T-helper 1 cell treated with Interleukin-12 subunit alpha and Interleukin-12 subunit beta and Interleukin-4 antibody, amounts not matched to agents 30 μg/mL and 1 μg/mL, for 36 hours (primary cell): ENCODE data around the gene TCEAL5.
A peak's percentile ranks its signal among the peaks of the same experiment; 100 is the strongest.
"Not testable (repeated sequence)": the region's sequence is repeated elsewhere in the genome, so short reads cannot be mapped to it uniquely, and the experiment has no call there.

Experiments
- H3K27ac Mint-ChIP-seq: one replicate; pipeline ENCODE4 v1.8.0; 2021; ENCODE audit warnings: mild to moderate bottlenecking, mixed read lengths
- H3K27me3 Mint-ChIP-seq: one replicate; pipeline ENCODE4 v1.8.0; 2021; ENCODE audit warnings: low read depth, mixed read lengths
- H3K36me3 Mint-ChIP-seq: one replicate; pipeline ENCODE4 v1.8.0; 2021; ENCODE audit warnings: low read depth, mixed read lengths
- H3K4me1 Mint-ChIP-seq: one replicate; pipeline ENCODE4 v1.8.0; 2021; ENCODE audit warnings: low read depth, mixed read lengths
- H3K4me3 Mint-ChIP-seq: one replicate; pipeline ENCODE4 v1.8.0; 2021; ENCODE audit warnings: mild to moderate bottlenecking, moderate library complexity, mixed read lengths
- H3K9me3 Mint-ChIP-seq: one replicate; pipeline ENCODE4 v1.8.0; 2021; ENCODE audit warnings: mixed read lengths

TCEAL5 gene

GRCh38 chrX:103276581-103277002 is at the start of gene TCEAL5:
TSS of gene TCEAL5 (minus strand) at chrX:103276750. CDS start at chrX:103274563, 2,187 bp downstream.
- Mint-ChIP-seq H3K9me3 (no peaks in the 10 kb centered on the region), H3K36me3 (no peaks in the 10 kb centered on the region), H3K4me1 (no peaks in the 10 kb centered on the region), H3K27ac (no peak within 1 kb of the TSS), H3K4me3 (no peak within 1 kb of the TSS), H3K27me3 (peaks cover 53% of the 10 kb centered on the region)

- H3K4me3 Mint-ChIP-seq = no peak overlapping the region
- H3K27me3 Mint-ChIP-seq = peaks cover 6% of the 10 kb centered on the region
- no peaks in the 10 kb centered on the region for H3K9me3 Mint-ChIP-seq
- no peak overlapping the region for H3K27ac Mint-ChIP-seq
- no peaks in the 10 kb centered on the region for H3K4me1 Mint-ChIP-seq
- no peaks in the 10 kb centered on the region for H3K36me3 Mint-ChIP-seq
Observed at GRCh38 chrX:103311399-103311780, 34.8 kb upstream of the TCEAL5 start.

GRCh38 chrX:103310555-103311398 is 34.2 kb upstream of the TCEAL5 start, which contains the start of gene BEX2:
TSS of gene BEX2 (minus strand) at chrX:103310990. CDS start at chrX:103309976, 1,014 bp downstream.
- H3K27me3 Mint-ChIP-seq = peaks cover 6% of the 10 kb centered on the region
- no peaks in the 10 kb centered on the region for H3K4me1 Mint-ChIP-seq
- H3K27ac Mint-ChIP-seq = no peak within 1 kb of the TSS
- no peaks in the 10 kb centered on the region for H3K36me3 Mint-ChIP-seq
- H3K9me3 Mint-ChIP-seq = no peaks in the 10 kb centered on the region
- peak within 1 kb of the TSS; percentile 69 for H3K4me3 Mint-ChIP-seq

GRCh38 chrX:103309860-103310554 is 33.5 kb upstream of the TCEAL5 start:
- no peak overlapping the region for H3K4me3 Mint-ChIP-seq
- no peaks in the 10 kb centered on the region for H3K4me1 Mint-ChIP-seq
- H3K27ac Mint-ChIP-seq = no peak overlapping the region
- peaks cover 6% of the 10 kb centered on the region for H3K27me3 Mint-ChIP-seq
- H3K36me3 Mint-ChIP-seq = no peaks in the 10 kb centered on the region
- no peaks in the 10 kb centered on the region for H3K9me3 Mint-ChIP-seq

GRCh38 chrX:103305666-103306065 is 29.1 kb upstream of the TCEAL5 start:
- not testable (repeated sequence) for H3K27ac Mint-ChIP-seq, H3K27me3 Mint-ChIP-seq, H3K9me3 Mint-ChIP-seq, H3K4me3 Mint-ChIP-seq, H3K36me3 Mint-ChIP-seq, H3K4me1 Mint-ChIP-seq

- Mint-ChIP-seq H3K4me3 (no peak overlapping the region), H3K9me3 (no peaks in the 10 kb centered on the region), H3K27ac (no peak overlapping the region), H3K4me1 (no peaks in the 10 kb centered on the region), H3K27me3 (peaks cover 5% of the 10 kb centered on the region), H3K36me3 (no peaks in the 10 kb centered on the region)
Observed at GRCh38 chrX:103304705-103305104, 28.2 kb upstream of the TCEAL5 start.

GRCh38 chrX:103293118-103293517 is 16.6 kb upstream of the TCEAL5 start:
- H3K4me3 Mint-ChIP-seq = no peak overlapping the region
- no peaks in the 10 kb centered on the region for H3K4me1 Mint-ChIP-seq
- H3K36me3 Mint-ChIP-seq = no peaks in the 10 kb centered on the region
- no peak overlapping the region for H3K27ac Mint-ChIP-seq
- H3K27me3 Mint-ChIP-seq = peaks cover 7% of the 10 kb centered on the region
- H3K9me3 Mint-ChIP-seq = no peaks in the 10 kb centered on the region

- no peak overlapping the region for H3K27ac Mint-ChIP-seq
- no peak overlapping the region for H3K4me3 Mint-ChIP-seq
- no peaks in the 10 kb centered on the region for H3K9me3 Mint-ChIP-seq
- H3K36me3 Mint-ChIP-seq = no peaks in the 10 kb centered on the region
- peaks cover 47% of the 10 kb centered on the region for H3K27me3 Mint-ChIP-seq
- H3K4me1 Mint-ChIP-seq = no peaks in the 10 kb centered on the region
Observed at GRCh38 chrX:103279624-103280023, 3.1 kb upstream of the TCEAL5 start.

GRCh38 chrX:103275947-103276567 is 493 bp downstream of the TCEAL5 start:
- no peaks in the 10 kb centered on the region for H3K9me3 Mint-ChIP-seq
- H3K4me3 Mint-ChIP-seq = no peak overlapping the region
- H3K27me3 Mint-ChIP-seq = peaks cover 53% of the 10 kb centered on the region
- no peaks in the 10 kb centered on the region for H3K36me3 Mint-ChIP-seq
- H3K27ac Mint-ChIP-seq = no peak overlapping the region
- no peaks in the 10 kb centered on the region for H3K4me1 Mint-ChIP-seq

- Mint-ChIP-seq H3K4me3 (no peak overlapping the region), H3K27ac (no peak overlapping the region), H3K36me3 (no peaks in the 10 kb centered on the region)
Observed at GRCh38 chrX:103274284-103274683, 2.3 kb downstream of the TCEAL5 start.

GRCh38 chrX:103258275-103258674 is 18.3 kb downstream of the TCEAL5 start:
- H3K27me3 Mint-ChIP-seq = peaks cover 17% of the 10 kb centered on the region
- H3K9me3 Mint-ChIP-seq = no peaks in the 10 kb centered on the region
- H3K36me3 Mint-ChIP-seq = peaks cover 15% of the 10 kb centered on the region
- no peak overlapping the region for H3K27ac Mint-ChIP-seq
- H3K4me1 Mint-ChIP-seq = peaks cover 13% of the 10 kb centered on the region
- no peak overlapping the region for H3K4me3 Mint-ChIP-seq

More at GRCh38 chrX:103274284-103274683, 2.3 kb downstream of the TCEAL5 start:
- no peaks in the 10 kb centered on the region for H3K4me1 Mint-ChIP-seq
- no peaks in the 10 kb centered on the region for H3K9me3 Mint-ChIP-seq
- H3K27me3 Mint-ChIP-seq = peaks cover 50% of the 10 kb centered on the region

- H3K27ac Mint-ChIP-seq = no peak overlapping the region
- peaks cover 17% of the 10 kb centered on the region for H3K4me1 Mint-ChIP-seq
- H3K4me3 Mint-ChIP-seq = no peak overlapping the region
- no peaks in the 10 kb centered on the region for H3K9me3 Mint-ChIP-seq
- peaks cover 16% of the 10 kb centered on the region for H3K36me3 Mint-ChIP-seq
- peaks cover 12% of the 10 kb centered on the region for H3K27me3 Mint-ChIP-seq
Observed at GRCh38 chrX:103256651-103257050, 19.9 kb downstream of the TCEAL5 start.

- peaks cover 16% of the 10 kb centered on the region for H3K36me3 Mint-ChIP-seq
Observed at GRCh38 chrX:103254921-103255493, 21.5 kb downstream of the TCEAL5 start, which contains the start of gene TCEAL8. TSS of gene TCEAL8 (minus strand) at chrX:103255155. CDS start at chrX:103253979, 1,176 bp downstream.

GRCh38 chrX:103254171-103254824 is 22.3 kb downstream of the TCEAL5 start:
- H3K27ac Mint-ChIP-seq = peak overlapping the region; percentile 91
- H3K27me3 Mint-ChIP-seq = peaks cover 3% of the 10 kb centered on the region
- H3K4me1 Mint-ChIP-seq = peaks cover 17% of the 10 kb centered on the region
- H3K36me3 Mint-ChIP-seq = peaks cover 16% of the 10 kb centered on the region
- no peaks in the 10 kb centered on the region for H3K9me3 Mint-ChIP-seq
- H3K4me3 Mint-ChIP-seq = peak overlapping the region; percentile 93

More at GRCh38 chrX:103254921-103255493, 21.5 kb downstream of the TCEAL5 start, which contains the start of gene TCEAL8:
- Mint-ChIP-seq H3K9me3 (no peaks in the 10 kb centered on the region), H3K27me3 (peaks cover 3% of the 10 kb centered on the region), H3K27ac (peak within 1 kb of the TSS; percentile 91), H3K4me1 (peaks cover 17% of the 10 kb centered on the region), H3K4me3 (peak within 1 kb of the TSS; percentile 93)
